ENCODE results near the gene UBTFL1.
"Not testable (repeated sequence)": the region's sequence is repeated elsewhere in the genome, so short reads cannot be mapped to it uniquely, and the experiment has no call there.

Gene UBTFL1

DNA sequence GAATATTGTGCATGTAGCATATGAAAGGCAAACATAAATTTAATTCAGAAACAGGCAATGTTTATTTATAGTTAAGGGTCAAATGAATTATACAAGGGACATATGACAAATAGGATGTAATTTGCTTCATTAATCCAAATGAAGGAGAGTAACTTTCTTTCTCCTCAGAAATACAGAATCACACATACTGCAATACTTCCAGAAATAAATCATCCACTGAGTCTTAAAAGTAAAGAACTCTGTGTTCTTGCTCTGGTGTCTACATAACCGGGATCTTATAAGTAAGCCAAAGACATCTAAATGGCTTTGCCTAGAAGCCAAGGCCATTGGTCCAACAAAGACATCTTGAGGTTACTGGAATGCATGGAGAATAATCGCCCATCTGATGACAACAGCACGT is at the start of gene UBTFL1:
TSS of gene UBTFL1 (plus strand) at position 301 of the 400 bp plus-strand sequence. CDS start at position 301, 0 bp downstream.
- not testable (repeated sequence) for FAIRE-seq

DNA sequence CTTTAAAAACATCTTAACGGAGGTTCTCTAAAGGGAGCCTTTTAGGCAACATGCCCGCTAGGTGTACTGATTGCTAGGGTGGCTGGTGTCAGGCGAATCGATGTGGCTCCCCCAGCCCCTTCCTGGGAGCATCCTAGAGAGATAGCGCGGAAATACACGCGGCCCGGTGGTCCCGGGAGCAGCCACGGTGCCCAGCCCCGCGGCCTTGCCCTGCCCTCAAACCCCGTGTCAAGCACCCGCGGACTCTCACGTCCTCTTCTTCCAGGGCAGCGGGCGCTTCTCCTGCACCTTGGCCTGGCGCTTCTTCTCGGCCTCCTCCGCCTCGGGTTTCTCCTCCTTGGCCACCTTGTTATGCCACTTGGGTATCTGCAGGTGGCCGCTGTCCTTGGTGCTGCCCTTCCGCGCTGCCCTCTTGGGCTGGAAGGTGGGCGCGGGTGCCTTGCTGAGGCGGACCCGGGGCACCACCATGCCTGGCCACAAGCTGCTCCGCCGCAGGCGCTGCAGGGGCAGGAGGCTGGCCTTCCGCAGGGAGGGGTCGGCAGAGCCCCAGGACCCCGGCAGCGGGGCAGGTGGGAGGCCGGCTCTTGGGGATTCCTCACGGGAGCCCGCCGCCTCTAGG is 34.0 kb upstream of the UBTFL1 start:
- FAIRE-seq: not testable (repeated sequence)

GRCh38 chr11:90052311-90052710 is 33.4 kb upstream of the UBTFL1 start:
- FAIRE-seq: not testable (repeated sequence)

DNA sequence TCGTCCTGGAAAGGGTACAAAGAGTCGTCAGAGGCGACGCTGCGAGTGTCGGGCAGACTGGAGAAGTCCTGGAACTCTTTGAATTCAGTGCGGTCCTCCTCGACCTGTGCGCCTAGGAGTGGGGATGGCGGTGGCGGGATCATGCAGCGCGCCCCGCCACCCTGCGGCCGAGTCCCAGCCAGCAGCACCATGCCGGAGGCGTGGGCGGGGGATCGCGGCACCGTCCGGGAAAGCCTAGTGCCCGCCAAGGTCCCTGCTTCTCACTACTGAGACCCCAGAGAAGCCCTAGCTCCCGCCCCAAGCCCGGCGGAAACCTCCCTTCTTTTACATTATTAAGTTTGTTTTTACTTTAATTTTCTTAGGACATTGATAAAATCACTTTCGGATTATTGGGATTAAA is 32.2 kb upstream of the UBTFL1 start:
- not testable (repeated sequence) for FAIRE-seq

- FAIRE-seq: not testable (repeated sequence)
Measured at GRCh38 chr11:90088731-90089130, 3.0 kb downstream of the UBTFL1 start.

GRCh38 chr11:90095230-90095924 is 9.6 kb downstream of the UBTFL1 start:
- not testable (repeated sequence) for FAIRE-seq

GRCh38 chr11:90098261-90098660 is 12.5 kb downstream of the UBTFL1 start:
- FAIRE-seq: not testable (repeated sequence)

- no peak for FAIRE-seq
Measured at GRCh38 chr11:90100431-90100830, 14.7 kb downstream of the UBTFL1 start.

DNA sequence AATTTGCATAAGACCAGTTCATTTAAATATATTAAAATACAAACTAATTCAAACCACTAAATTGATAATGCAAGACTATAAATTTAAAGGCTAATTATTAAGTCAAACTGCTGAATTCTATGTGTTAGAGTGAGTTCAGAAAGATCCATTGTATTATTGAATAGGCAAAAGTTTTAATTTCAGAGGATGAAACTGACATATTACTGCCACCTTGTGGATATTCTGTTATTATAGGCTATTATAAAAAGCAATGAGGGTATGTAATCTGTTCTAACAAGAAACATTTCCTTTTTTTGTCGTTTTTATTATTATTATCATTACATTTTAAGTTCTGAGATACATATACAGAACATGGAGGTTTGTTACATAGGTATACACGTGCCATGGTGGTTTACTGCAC is 27.8 kb downstream of the UBTFL1 start:
- FAIRE-seq: peak; percentile 97

DNA sequence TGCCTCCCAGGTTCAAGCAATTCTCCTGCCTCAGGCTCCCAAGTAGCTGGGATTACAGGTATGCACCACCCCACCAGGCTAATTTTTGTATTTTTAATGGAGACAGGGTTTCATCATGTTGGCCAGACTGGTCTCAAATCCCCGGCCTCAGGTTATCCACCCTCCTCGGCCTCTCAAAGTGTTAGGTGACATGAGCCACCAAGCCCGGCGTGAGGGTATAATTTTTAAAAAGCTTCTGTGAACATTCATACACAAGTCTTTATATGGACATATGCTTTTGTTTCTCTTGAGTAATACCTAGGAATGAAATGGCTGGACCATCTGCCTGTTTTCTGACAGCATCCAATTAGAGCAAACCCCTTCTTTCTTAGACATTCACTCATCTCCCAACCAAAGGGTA is 34.4 kb downstream of the UBTFL1 start:
- FAIRE-seq: no peak

GRCh38 chr11:90124371-90124770 is 38.6 kb downstream of the UBTFL1 start:
- FAIRE-seq: no peak

GRCh38 chr11:90124946-90125345 is 39.2 kb downstream of the UBTFL1 start:
- no peak for FAIRE-seq

DNA sequence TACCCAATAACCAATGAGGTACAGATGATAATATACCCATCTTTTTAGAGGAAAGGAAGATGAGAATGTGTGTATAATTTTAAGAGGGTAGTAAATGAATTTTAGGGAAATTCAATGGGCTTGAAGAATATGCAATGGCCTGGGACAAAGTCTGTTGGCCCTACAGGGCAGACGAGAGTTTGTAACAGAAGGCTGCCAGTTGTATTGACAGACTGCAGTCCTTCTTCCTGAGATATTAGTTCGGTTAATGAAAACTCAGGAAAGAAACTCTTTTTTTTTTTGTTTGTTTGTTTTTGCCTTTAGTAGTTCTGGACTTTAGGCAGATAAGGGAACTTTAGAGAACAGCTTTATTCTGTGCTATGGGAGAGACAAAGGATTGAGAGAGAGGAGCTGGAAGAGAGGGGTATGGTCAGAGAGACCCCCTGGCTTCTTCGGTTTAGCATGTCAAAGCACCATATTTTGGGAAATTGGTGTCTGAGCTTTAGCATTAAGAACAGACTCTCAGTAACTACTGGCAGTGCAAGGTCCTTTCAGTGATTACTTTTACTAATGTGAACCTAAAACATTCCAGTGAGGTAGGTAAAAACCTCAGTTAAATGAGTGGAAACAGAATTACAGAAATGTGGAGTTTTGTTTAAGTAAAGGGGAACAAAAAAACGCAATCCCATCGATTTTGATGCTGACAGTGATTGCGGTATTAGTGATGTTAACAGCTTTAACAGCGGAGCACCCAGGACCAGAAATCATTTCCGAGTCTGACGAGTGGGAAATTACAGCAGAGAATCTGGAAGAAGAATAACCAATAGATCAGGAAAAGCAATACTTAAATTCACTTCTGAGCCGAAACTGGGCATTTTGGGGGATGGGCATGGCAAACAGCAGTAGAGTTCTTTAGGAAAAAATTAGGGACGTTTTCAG is 48.1 kb downstream of the UBTFL1 start:
- no peak for FAIRE-seq

DNA sequence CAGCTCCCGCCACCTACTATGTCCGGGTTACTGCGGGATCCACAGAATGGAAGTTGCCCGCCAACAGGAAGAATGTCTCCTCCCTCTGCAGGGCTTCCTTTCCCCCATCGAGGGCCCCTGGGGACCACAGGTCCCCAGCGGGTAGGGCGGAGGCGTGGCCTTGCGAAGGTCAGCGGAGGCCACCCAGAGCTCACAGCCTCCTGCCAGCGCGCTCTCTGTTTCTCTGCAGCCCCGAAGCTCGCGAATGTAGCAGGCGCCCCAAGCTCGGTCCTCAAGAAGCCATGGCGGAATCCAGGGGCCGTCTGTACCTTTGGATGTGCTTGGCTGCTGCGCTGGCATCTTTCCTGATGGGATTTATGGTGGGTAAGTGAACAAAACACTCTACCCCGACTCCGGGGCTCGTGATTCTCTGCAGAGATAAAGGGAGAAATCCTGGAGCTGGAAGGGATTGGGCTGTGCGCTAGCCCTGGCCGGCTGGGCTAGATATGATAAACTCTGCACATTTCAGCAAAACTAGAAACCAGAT is 48.8 kb downstream of the UBTFL1 start, which contains the start of gene NAALAD2:
TSS of gene NAALAD2 (plus strand) at position 186 of the 526 bp plus-strand sequence. CDS start at position 282, 96 bp downstream.
- FAIRE-seq: no peak

GRCh38 chr11:90135016-90135415 is 49.3 kb downstream of the UBTFL1 start:
- FAIRE-seq: no peak

Data from endometrium (tissue), 2 donors.